Measurements from ENCODE around the gene ZNF577. TPM values are rescaled to one million over a fixed set of nuclear protein-coding genes. Genes with fewer than 3 reads are reported as not detected.
"Not testable (repeated sequence)": the region's sequence is repeated elsewhere in the genome, so short reads cannot be mapped to it uniquely, and the experiment has no call there.

Gene ZNF577
- total RNA-seq, 1 experiment from 2014 or later = 6.3 TPM

DNA sequence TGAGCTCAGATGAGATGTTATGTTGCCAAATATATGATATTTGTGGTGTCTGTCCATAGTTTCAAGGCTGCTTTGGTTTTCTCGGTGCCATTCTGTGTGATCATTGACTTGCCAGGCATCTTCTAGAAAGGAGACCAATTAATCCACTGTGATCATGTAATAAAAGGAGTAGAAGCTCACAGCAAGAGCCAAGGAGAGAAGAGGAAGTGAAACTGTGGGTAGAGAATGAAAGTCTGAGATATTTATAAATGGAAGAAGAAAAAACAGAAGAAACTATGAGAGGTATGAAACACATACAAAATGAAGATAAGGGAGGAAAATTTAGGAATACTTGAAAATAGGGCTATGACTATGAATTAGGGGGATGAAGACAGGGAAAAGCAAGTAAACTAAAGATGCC, 28.4 kb upstream of the ZNF577 start:
- H3K27ac Mint-ChIP-seq (ENCODE audit: low read depth, unreplicated experiment) = no peak overlapping the region
- no peak for TF ChIP-seq CTCF (IDR thresholded peaks at IDR 0.05; ENCODE audit: unreplicated experiment)
- H3K27me3 Mint-ChIP-seq (ENCODE audit: insufficient read depth, unreplicated experiment) = no peaks in the 10 kb centered on the region
- ChIA-PET CTCF (interaction anchor here (0.7 to 1.0 kb wide), 3 partner anchors 222 to 833 kb away, joined by 3 to 9 read pairs (median 4); no protein-coding TSS in a partner anchor), POLR2A (no interaction called here)
- H3K4me1 Mint-ChIP-seq (ENCODE audit: insufficient read depth, unreplicated experiment) = no peaks in the 10 kb centered on the region
- intact Hi-C loops (cut with micrococcal nuclease) = no loop called here
- H3K36me3 Mint-ChIP-seq (ENCODE audit: insufficient read depth, unreplicated experiment) = no peaks in the 10 kb centered on the region
- DNase-seq (ENCODE audit: unreplicated experiment) = no peak
- peaks cover 20% of the 10 kb centered on the region for H3K9me3 Mint-ChIP-seq (ENCODE audit: unreplicated experiment)
- H3K4me3 Mint-ChIP-seq (ENCODE audit: unreplicated experiment) = no peak overlapping the region
- no TSS peak for BruUV-seq (replicated peaks)

DNA sequence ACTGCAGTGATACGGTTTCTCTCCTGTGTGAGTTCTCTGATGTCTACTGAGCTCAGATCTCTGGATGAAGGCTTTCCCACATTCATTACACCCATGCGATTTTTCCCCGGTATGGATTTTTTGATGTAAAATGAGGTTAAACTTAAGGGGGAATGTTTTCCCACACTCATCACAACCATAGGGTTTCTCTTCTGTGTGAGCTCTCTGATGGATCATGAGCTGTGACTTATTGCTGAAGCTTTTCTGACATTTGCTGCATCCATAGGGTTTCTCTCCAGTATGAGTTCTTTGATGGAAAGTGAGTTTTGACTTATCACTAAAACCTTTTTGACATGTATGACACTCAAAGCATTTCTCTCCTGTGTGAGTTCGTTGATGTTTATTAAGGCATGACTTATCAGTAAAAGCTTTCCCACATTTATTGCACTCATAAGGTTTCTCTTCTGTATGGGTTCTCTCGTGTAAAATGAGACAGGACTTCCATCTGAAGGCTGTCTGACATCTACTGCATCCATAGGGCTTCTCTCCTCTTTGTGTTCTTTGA, 27.6 kb upstream of the ZNF577 start:
- Mint-ChIP-seq H3K36me3 (ENCODE audit: insufficient read depth, unreplicated experiment) (no peaks in the 10 kb centered on the region), H3K4me3 (ENCODE audit: unreplicated experiment) (no peak overlapping the region), H3K27ac (ENCODE audit: low read depth, unreplicated experiment) (no peak overlapping the region), H3K4me1 (ENCODE audit: insufficient read depth, unreplicated experiment) (no peaks in the 10 kb centered on the region), H3K9me3 (ENCODE audit: unreplicated experiment) (peaks cover 14% of the 10 kb centered on the region), H3K27me3 (ENCODE audit: insufficient read depth, unreplicated experiment) (no peaks in the 10 kb centered on the region)
- POLR2A ChIA-PET = interaction anchor here (1.4 kb wide), 1 partner anchor 92 kb away, joined by 3 read pairs; no protein-coding TSS in a partner anchor
- BruUV-seq (replicated peaks) = no TSS peak
- DNase-seq (ENCODE audit: unreplicated experiment) = no peak
- CTCF ChIA-PET = interaction anchor here (0.7 to 1.0 kb wide), 3 partner anchors 12 to 635 kb away, joined by 3 to 9 read pairs (median 4); partner anchors contain the start of gene ZNF613
- no peak for TF ChIP-seq CTCF (IDR thresholded peaks at IDR 0.05; ENCODE audit: unreplicated experiment)
- intact Hi-C loops (cut with micrococcal nuclease) = no loop called here

DNA sequence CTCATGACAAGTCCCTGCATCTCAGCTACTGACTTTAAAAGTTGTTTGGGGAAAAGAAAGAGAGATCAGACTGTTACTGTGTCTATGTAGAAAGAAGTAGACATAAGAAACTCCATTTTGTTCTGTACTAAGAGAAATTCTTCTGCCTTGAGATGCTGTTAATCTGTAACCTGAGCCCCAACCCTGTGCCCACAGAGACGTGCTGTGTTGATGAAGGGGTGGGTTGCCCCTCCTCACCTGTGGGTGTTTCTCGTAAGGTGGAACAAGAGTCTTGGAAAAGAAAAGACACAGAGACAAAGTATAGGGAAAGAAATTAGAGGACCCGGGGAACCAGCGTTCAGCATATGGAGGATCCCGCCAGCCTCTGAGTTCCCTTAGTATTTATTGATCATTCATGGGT, 20.2 kb upstream of the ZNF577 start:
- CTCF ChIA-PET; BruUV-seq (replicated peaks); H3K4me3 Mint-ChIP-seq (ENCODE audit: unreplicated experiment); H3K27ac Mint-ChIP-seq (ENCODE audit: low read depth, unreplicated experiment); intact Hi-C loops (cut with micrococcal nuclease); H3K4me1 Mint-ChIP-seq (ENCODE audit: insufficient read depth, unreplicated experiment); H3K36me3 Mint-ChIP-seq (ENCODE audit: insufficient read depth, unreplicated experiment); DNase-seq (ENCODE audit: unreplicated experiment); POLR2A ChIA-PET; H3K27me3 Mint-ChIP-seq (ENCODE audit: insufficient read depth, unreplicated experiment): not testable (repeated sequence)
- peaks cover 16% of the 10 kb centered on the region for H3K9me3 Mint-ChIP-seq (ENCODE audit: unreplicated experiment)

GRCh38 chr19:51906108-51906507, 18.4 kb upstream of the ZNF577 start:
- H3K4me1 Mint-ChIP-seq (ENCODE audit: insufficient read depth, unreplicated experiment); intact Hi-C loops (cut with micrococcal nuclease); H3K4me3 Mint-ChIP-seq (ENCODE audit: unreplicated experiment); DNase-seq (ENCODE audit: unreplicated experiment); H3K27ac Mint-ChIP-seq (ENCODE audit: low read depth, unreplicated experiment); BruUV-seq (replicated peaks); POLR2A ChIA-PET; CTCF ChIA-PET; H3K27me3 Mint-ChIP-seq (ENCODE audit: insufficient read depth, unreplicated experiment): not testable (repeated sequence)
- Mint-ChIP-seq H3K36me3 (ENCODE audit: insufficient read depth, unreplicated experiment) (peaks cover 12% of the 10 kb centered on the region), H3K9me3 (ENCODE audit: unreplicated experiment) (peaks cover 16% of the 10 kb centered on the region)

- not testable (repeated sequence) for BruUV-seq (replicated peaks); H3K27ac Mint-ChIP-seq (ENCODE audit: low read depth, unreplicated experiment); H3K4me1 Mint-ChIP-seq (ENCODE audit: insufficient read depth, unreplicated experiment)
These were observed 17.9 kb upstream of the ZNF577 start for GRCh38 chr19:51905639-51906038.

More at GRCh38 chr19:51905639-51906038, 17.9 kb upstream of the ZNF577 start:
- POLR2A ChIA-PET; DNase-seq (ENCODE audit: unreplicated experiment); CTCF ChIA-PET; intact Hi-C loops (cut with micrococcal nuclease); H3K27me3 Mint-ChIP-seq (ENCODE audit: insufficient read depth, unreplicated experiment); H3K4me3 Mint-ChIP-seq (ENCODE audit: unreplicated experiment): not testable (repeated sequence)
- peaks cover 12% of the 10 kb centered on the region for H3K36me3 Mint-ChIP-seq (ENCODE audit: insufficient read depth, unreplicated experiment)
- peaks cover 16% of the 10 kb centered on the region for H3K9me3 Mint-ChIP-seq (ENCODE audit: unreplicated experiment)

All from MCF 10A (cell line).